H1 (cell line): ENCODE data around the gene KRT7. TPM values are rescaled to one million over a fixed set of nuclear protein-coding genes. Genes with fewer than 3 reads are reported as not detected.

Experiments used
- CTCF ChIA-PET: fragments of 300-600 bp; sonication (Branson Sonifier 250); formaldehyde crosslinking; loops from one replicate; lab custom pipeline; 2021; ENCODE audit not compliant: partially characterized antibody; lab: Charles Lee
- POLR2A ChIA-PET: fragments of 300-600 bp; sonication (Branson Sonifier 250); formaldehyde crosslinking; loops from one replicate; lab custom pipeline; 2021; ENCODE audit warnings: inconsistent platforms; ENCODE audit not compliant: partially characterized antibody; lab: Charles Lee
- DNase-seq, 2 experiments: peaks; one replicate each; pipeline versions ENCODE4 v3.0.0 to v3.0.0-alpha.2; 2010 to 2022; ENCODE audit warnings: low spot score in 2 of 2, low read depth in 1 of 2, mixed read lengths in 1 of 2
- FAIRE-seq: peaks from 2 replicates; lab custom pipeline; 2011; peaks lifted over from hg19 to GRCh38; lab: Jason Lieb, UNC
- H2AFZ ChIP-seq: 2 replicates; pipeline ENCODE4 v1.8.1; 2012; ENCODE audit warnings: low read length, inconsistent platforms
- H2AK5ac ChIP-seq: 2 replicates; pipeline ENCODE4 v1.6.1; 2013; ENCODE audit warnings: low read depth, low read length
- H2BK120ac ChIP-seq: replicated peaks from 2 replicates; pipeline ENCODE3; 2013; ENCODE audit warnings: low read depth, low read length, inconsistent platforms
- H2BK12ac ChIP-seq: 2 replicates; pipeline ENCODE4 v1.6.1; 2013; ENCODE audit warnings: low read depth, low read length
- H2BK15ac ChIP-seq: 2 replicates; pipeline ENCODE4 v1.6.1; 2013; ENCODE audit warnings: low read length
- H2BK20ac ChIP-seq: 2 replicates; pipeline ENCODE4 v1.6.1; 2013; ENCODE audit warnings: low read length
- H2BK5ac ChIP-seq: 2 replicates; pipeline ENCODE4 v1.6.1; 2013; ENCODE audit warnings: low read depth, low read length
- H3K14ac ChIP-seq: 2 replicates; pipeline ENCODE4 v1.6.1; 2013; ENCODE audit warnings: inconsistent platforms; ENCODE audit not compliant: insufficient read length
- H3K18ac ChIP-seq: 2 replicates; pipeline ENCODE4 v1.6.1; 2013; ENCODE audit warnings: low read length; ENCODE audit errors: extremely low read depth
- H3K23ac ChIP-seq: 2 replicates; pipeline ENCODE4 v1.6.1; 2013; ENCODE audit warnings: inconsistent platforms; ENCODE audit not compliant: insufficient read length
- H3K23me2 ChIP-seq: 2 replicates; pipeline ENCODE4 v1.6.1; 2013; ENCODE audit warnings: low read depth, low read length
- H3K27ac ChIP-seq: 2 replicates; pipeline ENCODE4 v1.6.1; 2011; ENCODE audit warnings: low read depth, low read length, inconsistent platforms
- H3K27me3 ChIP-seq, 4 experiments: replicated peaks in 1 of 4; 1 replicate in 1 of 4; 2 replicates in 3 of 4; pipeline versions ENCODE4 v1.6.1 to v1.8.1; 2011 to 2013; ENCODE audit warnings: low read length in 3 of 4, mild to moderate bottlenecking in 3 of 4, inconsistent platforms in 2 of 4, mixed read lengths in 2 of 4, moderate library complexity in 1 of 4; ENCODE audit not compliant: control insufficient read depth in 3 of 4, insufficient read depth in 3 of 4; ENCODE audit errors: extremely low read depth in 1 of 4
- H3K36me3 ChIP-seq, 4 experiments: 2 replicates each; pipeline versions ENCODE4 v1.6.1 to v1.8.1; 2011 to 2013; ENCODE audit warnings: mild to moderate bottlenecking in 4 of 4, low read length in 3 of 4, moderate library complexity in 2 of 4, control low read depth in 1 of 4, inconsistent platforms in 1 of 4; ENCODE audit not compliant: insufficient read depth in 4 of 4, control insufficient read depth in 2 of 4
- H3K4ac ChIP-seq: replicated peaks from 2 replicates; pipeline ENCODE3; 2013; ENCODE audit warnings: low read length, low read depth, mixed read lengths, inconsistent platforms; ENCODE audit not compliant: insufficient read length
- H3K4me1 ChIP-seq, 4 experiments: replicated peaks in 1 of 4; 1 replicate in 1 of 4; 2 replicates in 3 of 4; pipeline versions ENCODE4 v1.6.1 to v1.8.1; 2011 to 2013; ENCODE audit warnings: low read length in 3 of 4, inconsistent platforms in 2 of 4, mixed read lengths in 1 of 4; ENCODE audit not compliant: insufficient read depth in 4 of 4, control insufficient read depth in 3 of 4
- H3K4me2 ChIP-seq, 2 experiments: 2 replicates each; pipeline versions ENCODE4 v1.6.1 to v1.8.1; 2011 to 2013; ENCODE audit warnings: low read depth in 2 of 2, low read length in 2 of 2, control low read depth in 1 of 2, inconsistent platforms in 1 of 2, mild to moderate bottlenecking in 1 of 2; ENCODE audit not compliant: insufficient read depth in 1 of 2
- H3K4me3 ChIP-seq, 4 experiments: fragments of 200-600, 300-600 bp in 1 of 4; sonication (generic), shearing (Covaris generic), sonication (Bioruptor Twin) in 1 of 4; 2 replicates each; pipeline versions ENCODE4 v1.5.1 to v1.8.1; 2011 to 2016; ENCODE audit warnings: low read length in 4 of 4, low read depth in 3 of 4, control low read depth in 2 of 4, inconsistent platforms in 2 of 4, mild to moderate bottlenecking in 2 of 4, mixed read lengths in 1 of 4, moderate library complexity in 1 of 4; ENCODE audit not compliant: insufficient read depth in 2 of 4; ENCODE audit errors: extremely low read depth in 1 of 4
- H3K56ac ChIP-seq: replicated peaks from 2 replicates; pipeline ENCODE3; 2013; ENCODE audit warnings: low read depth, mild to moderate bottlenecking, mixed read lengths, low read length, inconsistent platforms; ENCODE audit not compliant: insufficient read length
- H3K79me1 ChIP-seq: 2 replicates; pipeline ENCODE4 v1.6.1; 2013; ENCODE audit warnings: low read depth, low read length, control low read depth
- H3K79me2 ChIP-seq, 2 experiments: 2 replicates each; pipeline versions ENCODE4 v1.6.1 to v1.8.1; 2012 to 2013; ENCODE audit warnings: low read length in 2 of 2, mild to moderate bottlenecking in 2 of 2, inconsistent platforms in 1 of 2; ENCODE audit not compliant: insufficient read depth in 2 of 2, control insufficient read depth in 1 of 2
- H3K9ac ChIP-seq, 4 experiments: replicated peaks in 1 of 4; 1 replicate in 1 of 4; 2 replicates in 3 of 4; pipeline versions ENCODE4 v1.6.1 to v1.8.1; 2011 to 2013; ENCODE audit warnings: low read depth in 3 of 4, low read length in 3 of 4, control low read depth in 2 of 4, mild to moderate bottlenecking in 2 of 4, moderate library complexity in 2 of 4, inconsistent platforms in 1 of 4; ENCODE audit errors: extremely low read depth in 1 of 4
- H3K9me3 ChIP-seq, 2 experiments: 2 replicates each; pipeline versions ENCODE4 v1.6.1 to v1.8.1; 2012 to 2013; ENCODE audit warnings: mild to moderate bottlenecking in 2 of 2, moderate library complexity in 2 of 2, control low read depth in 1 of 2, inconsistent platforms in 1 of 2, low read depth in 1 of 2, low read length in 1 of 2, mixed read lengths in 1 of 2; ENCODE audit not compliant: insufficient read depth in 2 of 2
- H4K20me1 ChIP-seq, 2 experiments: replicated peaks in 1 of 2; 2 replicates each; pipeline versions ENCODE3 to v1.8.1; 2011 to 2013; ENCODE audit warnings: inconsistent platforms in 2 of 2, low read length in 2 of 2, mild to moderate bottlenecking in 1 of 2; ENCODE audit not compliant: insufficient read depth in 2 of 2, control insufficient read depth in 1 of 2
- H4K5ac ChIP-seq: 2 replicates; pipeline ENCODE4 v1.6.1; 2013; ENCODE audit warnings: low read length, low read depth, mixed read lengths, inconsistent platforms; ENCODE audit not compliant: insufficient read length
- H4K8ac ChIP-seq: 2 replicates; pipeline ENCODE4 v1.8.0; 2013; ENCODE audit warnings: mild to moderate bottlenecking, moderate library complexity, low read length, inconsistent platforms; ENCODE audit not compliant: insufficient read depth; ENCODE audit errors: extremely low read depth
- H4K91ac ChIP-seq: replicated peaks from 2 replicates; pipeline ENCODE3; 2013; ENCODE audit warnings: low read length, mixed read lengths, inconsistent platforms; ENCODE audit not compliant: insufficient read length
- GTF2F1 ChIP-seq: IDR thresholded peaks from 2 replicates; pipeline ENCODE4 v1.6.1; 2012; ENCODE audit warnings: low read depth, low read length, improper control_type of control experiment, borderline replicate concordance
- HDAC2 ChIP-seq, 2 experiments: fragments of 300-600 bp in 1 of 2; sonication (generic) in 1 of 2; IDR thresholded peaks; 2 replicates each; pipeline ENCODE4 v1.6.1; 2011 to 2012; ENCODE audit warnings: low read depth in 2 of 2, low read length in 2 of 2, mild to moderate bottlenecking in 2 of 2, moderate library complexity in 2 of 2, borderline replicate concordance in 1 of 2, inconsistent platforms in 1 of 2
- JUND ChIP-seq: IDR thresholded peaks from 2 replicates; pipeline ENCODE4 v1.6.1; 2011; ENCODE audit warnings: mild to moderate bottlenecking, improper control_type of control experiment, low read length
- MAX ChIP-seq: IDR thresholded peaks from 2 replicates; pipeline ENCODE4 v1.6.1; 2012; ENCODE audit warnings: inconsistent platforms
- RAD21 ChIP-seq, 2 experiments: IDR thresholded peaks in 1 of 2; conservative IDR thresholded peaks in 1 of 2; 2 replicates each; pipeline ENCODE4 v1.6.1; 2011; ENCODE audit warnings: low read depth in 2 of 2, low read length in 2 of 2, improper control_type of control experiment in 1 of 2, inconsistent platforms in 1 of 2, mild to moderate bottlenecking in 1 of 2, moderate library complexity in 1 of 2
- WGBS, 2 experiments: shearing (Covaris generic) in 1 of 2; methylation state at CpG; one replicate each; pipeline versions ENCODE4 v1.1.6 to v1.1.7; 2013 to 2015; ENCODE audit warnings: low lambda C conversion rate in 2 of 2, mixed read lengths in 2 of 2, inconsistent platforms in 1 of 2, low coverage in 1 of 2, missing lambda C conversion rate in 1 of 2; ENCODE audit not compliant: insufficient replicate concordance in 2 of 2, insufficient coverage in 1 of 2, insufficient read length in 1 of 2; ENCODE audit errors: extremely low coverage in 1 of 2, missing lambda C conversion rate in 1 of 2; 5-methylcytosine and 5-hydroxymethylcytosine counted together
- polyA plus RNA-seq, 7 experiments: library from polyadenylated mRNA; depleted of rRNA in 3 of 7; stranded (reverse) in 5 of 7; unstranded in 2 of 7; fragments of >200 nt in 5 of 7; fragments of 200-250 nt in 2 of 7; gene quantifications; 1 replicate in 5 of 7; 2 replicates in 1 of 7; 4 replicates in 1 of 7; pipeline versions ENCODE4 v1.2.1 to v1.2.3, GENCODE V29; 2011 to 2013; ENCODE audit warnings: missing spikeins in 2 of 7, mixed read lengths in 2 of 7
- total RNA-seq: library from RNA; stranded (reverse); fragmentation: NEBNext Ultra II Directional; extraction: Animal tissue kit (Norgen Biotek cat#: 25700); gene quantifications from 2 replicates; pipeline ENCODE4 v1.2.1, GENCODE V29; 2021
- TF ChIP-seq, protein P1 (sequence below), 3 experiments: IDR thresholded peaks; 1 replicate in 2 of 3; 2 replicates in 1 of 3; pipeline versions ENCODE4 v1.5.1 to v1.6.1; 2011; ENCODE audit warnings: low read length in 3 of 3, mild to moderate bottlenecking in 3 of 3, inconsistent platforms in 2 of 3, low read depth in 1 of 3, moderate library complexity in 1 of 3; ENCODE audit not compliant: insufficient read depth in 1 of 3; ENCODE audit errors: control extremely low read depth in 1 of 3

KRT7 gene
- total and polyA plus RNA-seq, 2 of the 8 experiments (the other 6 are each of a cell fraction or from before 2014, with no cell fraction given), result 13.2 to 19.0 TPM

GRCh38 chr12:52213564-52214420 is 19.3 kb upstream of the KRT7 start:
- Histone ChIP-seq H3K27me3 (no peaks in the 10 kb centered on the region), H4K8ac (no peak overlapping the region; the same call in 1 of the 2 replicates), H2AFZ (no peak overlapping the region; the same call in 1 of the 2 replicates), H3K14ac (no peak overlapping the region), H2BK120ac (no peak overlapping the region), H2BK5ac (no peak overlapping the region), H4K91ac (no peak overlapping the region), H3K27ac (no peak overlapping the region), H4K20me1 (peaks cover 0 to 3% of the 10 kb centered on the region in 2 experiments), H2AK5ac (peak overlapping the region; percentile 28; the same call in 1 of the 2 replicates), H3K56ac (no peak overlapping the region), H2BK15ac (no peak overlapping the region), H3K36me3 (no peaks in the 10 kb centered on the region), H2BK20ac (no peak overlapping the region), H3K9me3 (no peaks in the 10 kb centered on the region), H3K18ac (no peak overlapping the region), H3K79me2 (no peaks in the 10 kb centered on the region), H4K5ac (no peak overlapping the region), H3K4me1 (peaks cover 0 to 4% (median under 1%) of the 10 kb centered on the region in 4 experiments; a peak in 4 of 7 replicates), H3K4ac (no peak overlapping the region), H3K23ac (no peak overlapping the region), H3K4me2 (no peak overlapping the region), H3K23me2 (no peaks in the 10 kb centered on the region), H3K9ac (no peak overlapping the region), H2BK12ac (no peak overlapping the region; the same call in 1 of the 2 replicates), H3K4me3 (no peak overlapping the region), H3K79me1 (no peaks in the 10 kb centered on the region)
- FAIRE-seq (peak; percentile 82), DNase-seq (peak; percentile 85 to 99)
- ChIA-PET CTCF (interaction anchor here (0.7 to 13.2 kb wide), 41 partner anchors 7 to 751 kb away, joined by 3 to 146 read pairs (median 6); partner anchors contain the start of genes KRT7 and KRT86), POLR2A (interaction anchor here (0.9 kb wide), 1 partner anchor 32 kb away, joined by 5 read pairs; no protein-coding TSS in a partner anchor)
- WGBS, 2 experiments, result 48% methylated on average over 13 of the region's 13 CpGs; no CpG with 5 or more reads in 1 of the 2 experiments
- TF ChIP-seq, protein P1, sequence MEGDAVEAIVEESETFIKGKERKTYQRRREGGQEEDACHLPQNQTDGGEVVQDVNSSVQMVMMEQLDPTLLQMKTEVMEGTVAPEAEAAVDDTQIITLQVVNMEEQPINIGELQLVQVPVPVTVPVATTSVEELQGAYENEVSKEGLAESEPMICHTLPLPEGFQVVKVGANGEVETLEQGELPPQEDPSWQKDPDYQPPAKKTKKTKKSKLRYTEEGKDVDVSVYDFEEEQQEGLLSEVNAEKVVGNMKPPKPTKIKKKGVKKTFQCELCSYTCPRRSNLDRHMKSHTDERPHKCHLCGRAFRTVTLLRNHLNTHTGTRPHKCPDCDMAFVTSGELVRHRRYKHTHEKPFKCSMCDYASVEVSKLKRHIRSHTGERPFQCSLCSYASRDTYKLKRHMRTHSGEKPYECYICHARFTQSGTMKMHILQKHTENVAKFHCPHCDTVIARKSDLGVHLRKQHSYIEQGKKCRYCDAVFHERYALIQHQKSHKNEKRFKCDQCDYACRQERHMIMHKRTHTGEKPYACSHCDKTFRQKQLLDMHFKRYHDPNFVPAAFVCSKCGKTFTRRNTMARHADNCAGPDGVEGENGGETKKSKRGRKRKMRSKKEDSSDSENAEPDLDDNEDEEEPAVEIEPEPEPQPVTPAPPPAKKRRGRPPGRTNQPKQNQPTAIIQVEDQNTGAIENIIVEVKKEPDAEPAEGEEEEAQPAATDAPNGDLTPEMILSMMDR (IDR thresholded peaks at IDR 0.05; ENCODE audit: control extremely low read depth in 1 of 3, insufficient read depth in 1 of 3, low read depth in 1 of 3, low read length in 3 of 3), result peak; percentile 94 to 100 (median 99)
- TF ChIP-seq MAX (0 out of 2 replicates have a peak, but pooled peaks have one; percentile 35), JUND (peak; percentile 62; the same call in 1 of the 2 replicates), GTF2F1 (no peak), RAD21 (IDR thresholded peaks at IDR 0.05 in 1 of 2, conservative IDR thresholded peaks at IDR 0.05 in 1 of 2; ENCODE audit: low read depth in 2 of 2, low read length in 2 of 2) (peak; percentile 91 to 95), HDAC2 (IDR thresholded peaks at IDR 0.05; ENCODE audit: borderline replicate concordance in 1 of 2, low read depth in 2 of 2, low read length in 2 of 2) (no peak)
